SJCRH30 (cell line): ENCODE measurements around the gene TTC22. TPM values are rescaled to one million over a fixed set of nuclear protein-coding genes. Genes with fewer than 3 reads are reported as not detected.

Experiments used
- DNase-seq, 2 experiments: peaks; one replicate each; pipeline ENCODE4 v3.0.0-alpha.2; 2015 to 2020
- H3K27ac ChIP-seq: fragments of 250-450 bp; sonication (Bioruptor Pico); 2 replicates; pipeline ENCODE4 v1.5.1; 2020; ENCODE audit warnings: mild to moderate bottlenecking, moderate library complexity
- H3K27me3 ChIP-seq: fragments of 250-450 bp; sonication (Bioruptor Pico); 2 replicates; pipeline ENCODE4 v1.5.1; 2020; ENCODE audit warnings: mild to moderate bottlenecking, moderate library complexity
- H3K36me3 ChIP-seq: fragments of 250-450 bp; sonication (Bioruptor Pico); 2 replicates; pipeline ENCODE4 v1.5.1; 2020; ENCODE audit warnings: mild to moderate bottlenecking, moderate library complexity
- H3K4me1 ChIP-seq: fragments of 250-450 bp; sonication (Bioruptor Pico); 2 replicates; pipeline ENCODE4 v1.5.1; 2020; ENCODE audit warnings: mild to moderate bottlenecking, moderate library complexity
- H3K4me3 ChIP-seq: fragments of 250-450 bp; sonication (Bioruptor Pico); 2 replicates; pipeline ENCODE4 v1.5.1; 2020; ENCODE audit warnings: mild to moderate bottlenecking, moderate library complexity
- H3K9me3 ChIP-seq: fragments of 250-450 bp; sonication (Bioruptor Pico); replicated peaks from 2 replicates; pipeline ENCODE4 v1.5.1; 2020; ENCODE audit warnings: mild to moderate bottlenecking, moderate library complexity
- total RNA-seq: library from RNA; depleted of rRNA; stranded (reverse); fragments of >200 nt; shearing (Covaris generic); gene quantifications from 2 replicates; pipeline ENCODE4 v1.2.3, GENCODE V29; 2014; rRNA removed

The TTC22 gene
- total RNA-seq, 1 experiment from 2014 or later: not detected

GRCh38 chr1:54744696-54745095 lies 56.4 kb downstream of the TTC22 start:
- Histone ChIP-seq H3K9me3 (no peaks in the 10 kb centered on the region), H3K4me3 (no peak overlapping the region), H3K4me1 (no peaks in the 10 kb centered on the region), H3K36me3 (peaks cover 24% of the 10 kb centered on the region; the same call in 1 of the 2 replicates), H3K27ac (no peak overlapping the region), H3K27me3 (no peaks in the 10 kb centered on the region)
- no peak for DNase-seq

GRCh38 chr1:54743416-54744226 lies 57.5 kb downstream of the TTC22 start:
- Histone ChIP-seq H3K4me1 (no peaks in the 10 kb centered on the region), H3K9me3 (no peaks in the 10 kb centered on the region), H3K27ac (no peak overlapping the region), H3K36me3 (peaks cover 31% of the 10 kb centered on the region), H3K27me3 (no peaks in the 10 kb centered on the region), H3K4me3 (no peak overlapping the region)
- no peak for DNase-seq

GRCh38 chr1:54742282-54742681 lies 58.8 kb downstream of the TTC22 start:
- no peak overlapping the region for H3K27ac ChIP-seq
- H3K4me3 ChIP-seq: no peak overlapping the region
- peaks cover 40% of the 10 kb centered on the region for H3K36me3 ChIP-seq
- no peaks in the 10 kb centered on the region for H3K27me3 ChIP-seq
- no peak for DNase-seq
- H3K4me1 ChIP-seq: no peaks in the 10 kb centered on the region
- H3K9me3 ChIP-seq: no peaks in the 10 kb centered on the region

- DNase-seq: no peak
- Histone ChIP-seq H3K4me3 (no peak overlapping the region), H3K36me3 (peaks cover 47% of the 10 kb centered on the region), H3K4me1 (no peaks in the 10 kb centered on the region), H3K27ac (no peak overlapping the region), H3K27me3 (no peaks in the 10 kb centered on the region), H3K9me3 (no peaks in the 10 kb centered on the region)
Observed at GRCh38 chr1:54741531-54741930, 59.6 kb downstream of the TTC22 start.

GRCh38 chr1:54738244-54738643 lies 62.9 kb downstream of the TTC22 start:
- no peak for DNase-seq
- Histone ChIP-seq H3K27ac (no peak overlapping the region), H3K27me3 (no peaks in the 10 kb centered on the region), H3K4me1 (no peaks in the 10 kb centered on the region), H3K4me3 (no peak overlapping the region), H3K36me3 (peaks cover 68% of the 10 kb centered on the region), H3K9me3 (no peaks in the 10 kb centered on the region)

DNA sequence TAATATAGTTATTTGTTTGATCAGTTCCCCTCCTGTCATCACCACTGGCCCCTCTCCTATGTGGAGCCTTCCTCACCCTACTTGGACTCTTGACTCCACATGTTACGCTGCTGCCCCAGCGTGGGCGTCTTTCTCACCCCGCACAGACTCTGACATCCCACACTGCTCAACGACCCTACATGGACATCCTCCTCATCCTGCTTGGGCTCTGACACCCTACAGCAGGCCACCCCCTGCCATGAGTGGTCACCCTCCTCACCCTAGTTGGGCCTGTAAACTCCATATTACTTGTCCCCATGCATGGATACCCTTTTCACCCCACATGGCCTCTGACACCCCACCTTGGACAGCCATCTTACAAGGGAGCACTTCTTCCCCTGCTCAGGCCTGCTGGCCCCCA lies 64.4 kb downstream of the TTC22 start:
- no peak for DNase-seq
- H3K27me3 ChIP-seq: no peaks in the 10 kb centered on the region
- H3K4me1 ChIP-seq: no peaks in the 10 kb centered on the region
- H3K36me3 ChIP-seq: peaks cover 67% of the 10 kb centered on the region
- H3K27ac ChIP-seq: no peak overlapping the region
- no peak overlapping the region for H3K4me3 ChIP-seq
- no peaks in the 10 kb centered on the region for H3K9me3 ChIP-seq

Other genes starting within 250 kb of the TTC22 start
- gene FAM151A, start 177.8 kb downstream of the TTC22 start, total RNA-seq: not detected in 2 replicates
- gene MROH7, start 159.5 kb downstream of the TTC22 start, total RNA-seq: not detected in 2 replicates
- 37.0 and 38.9 TPM in 2 replicates for gene TTC4, start 85.5 kb downstream of the TTC22 start, total RNA-seq
- gene PARS2, start 36.8 kb downstream of the TTC22 start, total RNA-seq: 9.8 and 11.8 TPM in 2 replicates
- gene DHCR24, start 85.9 kb upstream of the TTC22 start, total RNA-seq: 45.5 and 45.6 TPM in 2 replicates
- gene TMEM61, start 179.3 kb upstream of the TTC22 start, total RNA-seq: not detected in 2 replicates
- gene BSND, start 197.6 kb upstream of the TTC22 start, total RNA-seq: not detected in 2 replicates
- 0.15 and 0.22 TPM in 2 replicates for gene PCSK9, start 238.2 kb upstream of the TTC22 start, total RNA-seq